Esophagus squamous epithelium (tissue), 5 donors: Measurements from ENCODE around the gene AMFR. TPM values are rescaled to one million over a fixed set of nuclear protein-coding genes. Genes with fewer than 3 reads are reported as not detected.

Source experiments
- DNase-seq: peaks from one replicate; lab custom pipeline; 2025; lab: John Stamatoyannopoulos, UW
- H3K27ac ChIP-seq, 4 donors: fragments of 200-600 bp; sonication (generic); one replicate each; pipeline ENCODE4 v1.5.1; 2016 to 2019; ENCODE audit warnings: mild to moderate bottlenecking in 1 of 4
- H3K27me3 ChIP-seq, 4 donors: fragments of 200-600 bp; sonication (generic); 1 replicate in 3 of 4; 2 replicates in 1 of 4; pipeline versions ENCODE4 v1.5.1 to v1.6.0; 2017 to 2021; ENCODE audit warnings: antibody characterized with exemption in 1 of 4
- H3K36me3 ChIP-seq, 3 donors: fragments of 200-600 bp; sonication (generic); one replicate each; pipeline ENCODE4 v1.5.1; 2016 to 2019
- H3K4me1 ChIP-seq, 3 donors: fragments of 200-600 bp; sonication (generic); one replicate each; pipeline ENCODE4 v1.5.1; 2017 to 2019
- H3K4me3 ChIP-seq, 4 donors: fragments of 200-600 bp; sonication (generic); 1 replicate in 3 of 4; 2 replicates in 1 of 4; pipeline ENCODE4 v1.5.1; 2016 to 2019; ENCODE audit warnings: mild to moderate bottlenecking in 2 of 4, moderate library complexity in 1 of 4
- H3K9me3 ChIP-seq, 3 donors: fragments of 200-600 bp; sonication (generic); one replicate each; pipeline ENCODE4 v1.5.1; 2016 to 2019
- CTCF ChIP-seq, 6 experiments: fragments of 450-650 bp in 4 of 6; fragments of 200-600 bp in 2 of 6; sonication (generic) in 2 of 6; IDR thresholded peaks; one replicate each; pipeline ENCODE4 v1.5.1; 2016 to 2019; ENCODE audit warnings: antibody characterized with exemption in 6 of 6, mild to moderate bottlenecking in 4 of 6, moderate library complexity in 4 of 6
- POLR2A ChIP-seq, 4 donors: fragments of 450-650 bp; IDR thresholded peaks; one replicate each; pipeline ENCODE4 v1.6.1; 2017; ENCODE audit warnings: antibody characterized with exemption in 4 of 4, mild to moderate bottlenecking in 4 of 4, moderate library complexity in 3 of 4
- WGBS, 2 donors: methylation state at CpG; one replicate each; pipeline ENCODE4 v1.1.5; 2018; 5-methylcytosine and 5-hydroxymethylcytosine counted together
- intact Hi-C: fragments of 100-400 bp; cut with DNase I; formaldehyde crosslinking; loops from one replicate; pipeline ENCODE4 v1.15.0; 2022
- total RNA-seq, 4 donors: library from RNA; depleted of rRNA; stranded (reverse); fragments of >200 nt; gene quantifications; one replicate each; pipeline ENCODE4 v1.1.0, GENCODE V29; 2016
- donor health status: DM: yes; HTN: yes; CAD: no.

The AMFR gene
- total RNA-seq, 4 donors from 2014 or later: 69.9 to 133 (median 111) TPM

DNA sequence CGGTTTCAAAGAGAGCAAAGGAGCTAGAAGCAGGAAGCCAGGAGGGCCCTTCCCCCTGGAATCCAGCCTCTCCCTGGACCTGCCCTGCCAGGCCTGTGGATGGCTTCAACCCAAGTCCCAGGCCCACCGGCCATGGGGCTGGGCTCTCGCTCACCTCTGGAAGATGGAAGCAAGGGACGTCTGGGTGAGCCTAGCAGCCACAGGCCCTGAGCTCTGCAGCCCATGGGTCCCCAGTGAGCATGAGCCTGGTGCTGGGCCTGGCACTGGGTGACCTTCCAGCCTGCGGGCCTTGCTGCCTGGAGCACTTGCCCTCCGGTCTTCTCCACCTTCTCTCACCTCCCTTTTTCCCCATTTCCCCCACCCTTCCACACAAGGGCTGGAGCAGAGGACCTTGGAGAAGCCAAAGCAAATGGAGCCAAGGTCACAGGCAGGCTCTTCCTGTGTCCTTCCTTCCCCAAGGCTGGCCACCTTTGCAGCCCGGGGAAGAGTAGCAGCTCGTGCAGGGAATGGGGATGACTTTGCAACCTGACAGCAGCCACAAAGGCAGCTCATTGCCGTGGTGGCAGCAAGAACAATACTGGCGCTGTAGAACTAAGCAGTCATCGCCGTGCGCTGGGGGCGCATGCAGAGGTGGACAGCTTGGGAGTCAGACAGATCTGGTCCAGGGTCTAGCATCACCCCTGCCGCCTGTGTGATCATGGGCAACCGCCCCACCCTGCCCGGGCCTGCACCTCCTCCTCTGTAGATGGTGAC lies 86.6 kb downstream of the AMFR start:
- TF ChIP-seq CTCF (IDR thresholded peaks at IDR 0.05) (no peak), POLR2A (IDR thresholded peaks at IDR 0.05) (no peak)
- Histone ChIP-seq H3K27me3 (no peaks in the 10 kb centered on the region), H3K4me1 (peaks cover 31 to 65% (median 33%) of the 10 kb centered on the region in 3 donors), H3K9me3 (no peaks in the 10 kb centered on the region), H3K4me3 (no peak overlapping the region), H3K36me3 (no peaks in the 10 kb centered on the region), H3K27ac (no peak overlapping the region)
- WGBS, 2 donors: 89 to 93% methylated on average over 6 to 12 of the region's 17 CpGs
- intact Hi-C loops: no loop called here
- DNase-seq: no peak

DNA sequence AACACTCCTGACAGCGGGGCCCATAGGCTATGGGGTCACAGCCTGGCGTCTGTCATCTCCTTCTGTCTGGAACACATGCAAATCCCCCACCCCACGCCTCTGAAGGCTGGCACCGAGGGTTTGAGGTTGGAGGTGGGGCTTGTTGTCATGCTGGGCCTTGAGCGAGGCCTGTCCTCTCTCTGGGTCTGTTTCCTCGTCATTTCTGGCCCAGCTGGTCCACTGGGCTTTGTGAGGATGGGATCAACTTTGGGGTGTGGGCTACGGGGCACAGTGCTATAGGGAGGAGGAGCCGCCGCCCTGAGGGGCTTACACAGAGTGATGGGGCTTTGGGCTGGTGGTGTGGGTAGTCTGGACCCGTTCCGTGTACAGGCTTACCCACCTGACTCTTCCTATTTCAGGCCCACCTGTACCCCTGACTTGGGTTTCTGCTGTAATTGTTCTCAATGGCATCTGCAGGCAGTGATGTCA lies 87.5 kb downstream of the AMFR start:
- H3K36me3 ChIP-seq: no peaks in the 10 kb centered on the region
- intact Hi-C loops: no loop called here
- no peak overlapping the region for H3K27ac ChIP-seq
- no peaks in the 10 kb centered on the region for H3K9me3 ChIP-seq
- H3K27me3 ChIP-seq: no peaks in the 10 kb centered on the region
- peaks cover 33 to 68% (median 37%) of the 10 kb centered on the region in 3 donors for H3K4me1 ChIP-seq
- 60% methylated on average over 1 of the region's 11 CpGs; no CpG with 5 or more reads in 1 of the 2 donors for WGBS, 2 donors
- TF ChIP-seq POLR2A (IDR thresholded peaks at IDR 0.05) (no peak), CTCF (IDR thresholded peaks at IDR 0.05) (no peak)
- DNase-seq: no peak
- no peak overlapping the region for H3K4me3 ChIP-seq

DNA sequence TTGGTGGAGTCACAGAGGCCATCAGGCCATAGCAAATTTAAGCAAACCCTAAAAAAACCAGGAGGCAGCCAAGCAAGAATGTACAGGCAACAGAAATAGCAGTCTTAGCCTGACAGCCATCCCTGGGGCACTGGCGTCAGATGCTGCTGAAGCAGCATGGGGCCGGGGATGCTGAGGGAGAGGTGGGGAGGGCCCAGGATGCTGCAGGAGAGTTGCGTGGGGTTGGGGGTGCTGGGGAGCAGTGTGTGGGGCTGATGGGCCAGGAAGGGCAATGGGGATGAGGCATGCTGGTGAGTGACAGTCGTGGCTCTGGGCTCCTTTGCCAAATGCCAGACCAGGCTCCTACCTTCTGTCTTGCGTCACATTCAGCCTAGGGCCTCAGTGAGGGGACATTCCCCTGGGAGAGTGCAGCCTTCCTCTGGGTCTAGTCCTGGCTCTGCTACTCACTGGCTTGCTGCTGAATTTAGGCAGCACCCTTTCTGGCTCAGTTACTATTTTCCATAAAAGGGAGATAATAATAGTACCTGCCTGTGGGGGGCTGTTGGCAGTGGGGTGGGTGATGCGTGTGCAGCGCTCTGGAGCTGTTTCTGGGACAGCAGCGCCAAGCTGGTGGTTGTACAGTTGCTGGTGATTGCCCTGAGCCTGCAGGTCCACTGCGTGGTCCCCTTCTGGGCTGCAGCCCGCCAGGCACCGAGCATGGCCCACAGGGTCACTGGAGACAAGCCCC lies 88.1 kb downstream of the AMFR start:
- no peak overlapping the region for H3K4me3 ChIP-seq
- no peak overlapping the region for H3K27ac ChIP-seq
- H3K9me3 ChIP-seq: no peaks in the 10 kb centered on the region
- no peak for TF ChIP-seq POLR2A (IDR thresholded peaks at IDR 0.05)
- TF ChIP-seq CTCF (IDR thresholded peaks at IDR 0.05): no peak
- no peak for DNase-seq
- H3K27me3 ChIP-seq: no peaks in the 10 kb centered on the region
- intact Hi-C loops: no loop called here
- no peaks in the 10 kb centered on the region for H3K36me3 ChIP-seq
- WGBS, 2 donors: 70 to 79% methylated on average over 5 to 9 of the region's 11 CpGs
- peaks cover 36 to 72% (median 37%) of the 10 kb centered on the region in 3 donors for H3K4me1 ChIP-seq

GRCh38 chr16:56336711-56337110 lies 88.6 kb downstream of the AMFR start:
- peak overlapping the region in 1 of 4 donors; percentile 76 for H3K27ac ChIP-seq
- H3K27me3 ChIP-seq: no peaks in the 10 kb centered on the region
- no peak for DNase-seq
- H3K9me3 ChIP-seq: no peaks in the 10 kb centered on the region
- 33% methylated on average over 1 of the region's 21 CpGs; no CpG with 5 or more reads in 1 of the 2 donors for WGBS, 2 donors
- peaks cover 36 to 67% (median 37%) of the 10 kb centered on the region in 3 donors for H3K4me1 ChIP-seq
- intact Hi-C loops: no loop called here
- no peaks in the 10 kb centered on the region for H3K36me3 ChIP-seq
- TF ChIP-seq POLR2A (IDR thresholded peaks at IDR 0.05) (no peak), CTCF (IDR thresholded peaks at IDR 0.05) (no peak)
- no peak overlapping the region for H3K4me3 ChIP-seq
